Measurements from ENCODE around the gene NOX5. TPM values are rescaled to one million over a fixed set of nuclear protein-coding genes. Genes with fewer than 3 reads are reported as not detected.
"Not testable (repeated sequence)": the region's sequence is repeated elsewhere in the genome, so short reads cannot be mapped to it uniquely, and the experiment has no call there.

NOX5 gene
- total RNA-seq, 2 experiments from 2014 or later = not detected

- POLR2A ChIA-PET = interaction anchor here (1.4 kb wide), 1 partner anchor 169 kb away, joined by 3 read pairs; no protein-coding TSS in a partner anchor
- peaks cover 8% of the 10 kb centered on the region for H3K27me3 Mint-ChIP-seq
- H3K27ac Mint-ChIP-seq = no peak overlapping the region
- CTCF ChIA-PET = interaction anchor here (0.8 to 2.1 kb wide), 10 partner anchors 8 to 335 kb away, joined by 3 to 15 read pairs (median 4); partner anchors contain the start of gene GLCE
- H3K4me1 Mint-ChIP-seq = peaks cover 24% of the 10 kb centered on the region
- no peak for DNase-seq
- H3K4me3 Mint-ChIP-seq = no peak overlapping the region
- no peaks in the 10 kb centered on the region for H3K36me3 Mint-ChIP-seq (ENCODE audit: low read depth)
- H3K9me3 Mint-ChIP-seq = no peaks in the 10 kb centered on the region
Measured at GRCh38 chr15:69059557-69059943, 45.1 kb downstream of the NOX5 start.

- CTCF ChIA-PET = interaction anchor here (1.0 to 2.1 kb wide), 3 partner anchors 9 to 334 kb away, joined by 3 to 15 read pairs (median 9); no protein-coding TSS in a partner anchor
- POLR2A ChIA-PET = no interaction called here
- no peak for DNase-seq
- Mint-ChIP-seq H3K27me3 (peaks cover 8% of the 10 kb centered on the region), H3K4me1 (peaks cover 24% of the 10 kb centered on the region), H3K4me3 (no peak overlapping the region), H3K27ac (no peak overlapping the region), H3K9me3 (no peaks in the 10 kb centered on the region), H3K36me3 (ENCODE audit: low read depth) (no peaks in the 10 kb centered on the region)
Measured at GRCh38 chr15:69060041-69060481, 45.6 kb downstream of the NOX5 start.

- Mint-ChIP-seq H3K4me1 (peaks cover 24% of the 10 kb centered on the region), H3K36me3 (ENCODE audit: low read depth) (no peaks in the 10 kb centered on the region), H3K4me3 (no peak overlapping the region), H3K9me3 (no peaks in the 10 kb centered on the region), H3K27ac (no peak overlapping the region), H3K27me3 (peaks cover 8% of the 10 kb centered on the region)
- DNase-seq = no peak
- ChIA-PET POLR2A (no interaction called here), CTCF (no interaction called here)
Measured at GRCh38 chr15:69060744-69061143, 46.2 kb downstream of the NOX5 start.

GRCh38 chr15:69061414-69061842, 46.9 kb downstream of the NOX5 start:
- Mint-ChIP-seq H3K27ac (no peak overlapping the region), H3K27me3 (peaks cover 8% of the 10 kb centered on the region), H3K4me1 (peaks cover 24% of the 10 kb centered on the region), H3K9me3 (no peaks in the 10 kb centered on the region), H3K4me3 (no peak overlapping the region), H3K36me3 (ENCODE audit: low read depth) (no peaks in the 10 kb centered on the region)
- ChIA-PET POLR2A (no interaction called here), CTCF (interaction anchor here (2.0 kb wide), 1 partner anchor 333 kb away, joined by 5 read pairs; no protein-coding TSS in a partner anchor)
- DNase-seq = no peak

- DNase-seq = no peak
- no peaks in the 10 kb centered on the region for H3K36me3 Mint-ChIP-seq (ENCODE audit: low read depth)
- no peaks in the 10 kb centered on the region for H3K27me3 Mint-ChIP-seq
- POLR2A ChIA-PET = no interaction called here
- H3K9me3 Mint-ChIP-seq = no peaks in the 10 kb centered on the region
- CTCF ChIA-PET = no interaction called here
- H3K4me3 Mint-ChIP-seq = no peak overlapping the region
- no peak overlapping the region for H3K27ac Mint-ChIP-seq
- H3K4me1 Mint-ChIP-seq = peaks cover 16% of the 10 kb centered on the region
Measured at GRCh38 chr15:69064649-69065048, 50.2 kb downstream of the NOX5 start.

- H3K27ac Mint-ChIP-seq = no peak overlapping the region
- H3K4me1 Mint-ChIP-seq = peaks cover 3% of the 10 kb centered on the region
- CTCF ChIA-PET = interaction anchor here (1.2 kb wide), 1 partner anchor 39 kb away, joined by 3 read pairs; no protein-coding TSS in a partner anchor
- no peaks in the 10 kb centered on the region for H3K9me3 Mint-ChIP-seq
- H3K4me3 Mint-ChIP-seq = no peak overlapping the region
- POLR2A ChIA-PET = no interaction called here
- H3K27me3 Mint-ChIP-seq = peaks cover 12% of the 10 kb centered on the region
- no peak for DNase-seq
- H3K36me3 Mint-ChIP-seq (ENCODE audit: low read depth) = no peaks in the 10 kb centered on the region
Measured at GRCh38 chr15:69066007-69066995, 51.8 kb downstream of the NOX5 start.

GRCh38 chr15:69067296-69067695, 52.8 kb downstream of the NOX5 start:
- Mint-ChIP-seq H3K27ac (no peak overlapping the region), H3K4me3 (no peak overlapping the region), H3K9me3 (no peaks in the 10 kb centered on the region), H3K36me3 (ENCODE audit: low read depth) (no peaks in the 10 kb centered on the region), H3K4me1 (no peaks in the 10 kb centered on the region), H3K27me3 (peaks cover 19% of the 10 kb centered on the region)
- ChIA-PET CTCF (interaction anchor here (1.1 to 1.2 kb wide), 2 partner anchors 8 to 38 kb away, joined by 3 to 4 read pairs; no protein-coding TSS in a partner anchor), POLR2A (no interaction called here)
- DNase-seq = no peak

GRCh38 chr15:69068157-69068556, 53.7 kb downstream of the NOX5 start:
- no peak overlapping the region for H3K4me3 Mint-ChIP-seq
- H3K27me3 Mint-ChIP-seq = peaks cover 22% of the 10 kb centered on the region
- H3K36me3 Mint-ChIP-seq (ENCODE audit: low read depth) = no peaks in the 10 kb centered on the region
- DNase-seq = no peak
- no peak overlapping the region for H3K27ac Mint-ChIP-seq
- ChIA-PET CTCF (interaction anchor here (0.7 to 1.1 kb wide), 2 partner anchors 9 to 343 kb away, joined by 3 to 4 read pairs; no protein-coding TSS in a partner anchor), POLR2A (no interaction called here)
- no peaks in the 10 kb centered on the region for H3K4me1 Mint-ChIP-seq
- H3K9me3 Mint-ChIP-seq = no peaks in the 10 kb centered on the region

GRCh38 chr15:69069290-69069689, 54.8 kb downstream of the NOX5 start:
- H3K36me3 Mint-ChIP-seq (ENCODE audit: low read depth); POLR2A ChIA-PET; H3K4me3 Mint-ChIP-seq; DNase-seq; H3K27ac Mint-ChIP-seq; H3K4me1 Mint-ChIP-seq; H3K9me3 Mint-ChIP-seq: not testable (repeated sequence)
- peaks cover 29% of the 10 kb centered on the region for H3K27me3 Mint-ChIP-seq
- CTCF ChIA-PET = interaction anchor here (0.8 kb wide), 1 partner anchor 10 kb away, joined by 3 read pairs; no protein-coding TSS in a partner anchor

GRCh38 chr15:69069996-69070395, 55.5 kb downstream of the NOX5 start:
- Mint-ChIP-seq H3K4me1 (peaks cover 5% of the 10 kb centered on the region), H3K27ac (no peak overlapping the region), H3K36me3 (ENCODE audit: low read depth) (peaks cover 4% of the 10 kb centered on the region), H3K27me3 (peaks cover 36% of the 10 kb centered on the region), H3K4me3 (no peak overlapping the region), H3K9me3 (no peaks in the 10 kb centered on the region)
- ChIA-PET POLR2A (no interaction called here), CTCF (no interaction called here)
- no peak for DNase-seq

GRCh38 chr15:69070396-69070795, 55.9 kb downstream of the NOX5 start:
- H3K27me3 Mint-ChIP-seq = peaks cover 40% of the 10 kb centered on the region
- H3K27ac Mint-ChIP-seq = no peak overlapping the region
- ChIA-PET POLR2A (no interaction called here), CTCF (no interaction called here)
- H3K36me3 Mint-ChIP-seq (ENCODE audit: low read depth) = peaks cover 4% of the 10 kb centered on the region
- H3K4me3 Mint-ChIP-seq = no peak overlapping the region
- H3K9me3 Mint-ChIP-seq = no peaks in the 10 kb centered on the region
- peaks cover 7% of the 10 kb centered on the region for H3K4me1 Mint-ChIP-seq
- DNase-seq = no peak

- no peak for DNase-seq
- Mint-ChIP-seq H3K9me3 (no peaks in the 10 kb centered on the region), H3K4me1 (peaks cover 7% of the 10 kb centered on the region), H3K27me3 (peaks cover 46% of the 10 kb centered on the region), H3K4me3 (no peak overlapping the region), H3K27ac (no peak overlapping the region), H3K36me3 (ENCODE audit: low read depth) (peaks cover 4% of the 10 kb centered on the region)
- ChIA-PET POLR2A (no interaction called here), CTCF (no interaction called here)
Measured at GRCh38 chr15:69071260-69071659, 56.8 kb downstream of the NOX5 start.

- H3K9me3 Mint-ChIP-seq = no peaks in the 10 kb centered on the region
- peaks cover 46% of the 10 kb centered on the region for H3K27me3 Mint-ChIP-seq
- no peak overlapping the region for H3K27ac Mint-ChIP-seq
- ChIA-PET POLR2A (no interaction called here), CTCF (no interaction called here)
- H3K36me3 Mint-ChIP-seq (ENCODE audit: low read depth) = peaks cover 4% of the 10 kb centered on the region
- no peak for DNase-seq
- H3K4me1 Mint-ChIP-seq = peaks cover 7% of the 10 kb centered on the region
- H3K4me3 Mint-ChIP-seq = no peak overlapping the region
Measured at GRCh38 chr15:69072906-69073305, 58.4 kb downstream of the NOX5 start.
